B cell (primary cell): Measurements from ENCODE around the gene PILRB. TPM values are rescaled to one million over a fixed set of nuclear protein-coding genes. Genes with fewer than 3 reads are reported as not detected.
A peak's percentile ranks its signal among the peaks of the same experiment; 100 is the strongest.
"Not testable (repeated sequence)": the region's sequence is repeated elsewhere in the genome, so short reads cannot be mapped to it uniquely, and the experiment has no call there.

Source experiments
- ATAC-seq: fragments of 200-7000 bp; cut with Tn5 transposase; one replicate; pipeline ENCODE4 v1.10.0; 2021; ENCODE audit warnings: low read depth, mild to moderate bottlenecking, moderate number of reproducible peaks, moderate library complexity
- CTCF ChIA-PET: fragments of 350-600 bp; sonication (Branson Sonifier 250); formaldehyde crosslinking; loops from one replicate; lab custom pipeline; 2021; ENCODE audit warnings: antibody characterized with exemption, inconsistent platforms; lab: Charles Lee
- POLR2A ChIA-PET: fragments of 350-600 bp; sonication (Branson Sonifier 250); formaldehyde crosslinking; loops from one replicate; lab custom pipeline; 2021; ENCODE audit warnings: antibody characterized with exemption; lab: Charles Lee
- DNase-seq: peaks from one replicate; pipeline ENCODE4 v3.0.0; 2013
- H2AFZ ChIP-seq: 2 replicates; pipeline ENCODE4 v1.6.1; 2012; ENCODE audit warnings: mild to moderate bottlenecking, low read depth, low read length; ENCODE audit not compliant: insufficient read depth, poor library complexity, severe bottlenecking
- H3K27ac ChIP-seq, 2 donors: 1 replicate in 1 of 2; 2 replicates in 1 of 2; pipeline ENCODE4 v1.5.1; 2012 to 2013; ENCODE audit warnings: low read length in 2 of 2, mild to moderate bottlenecking in 2 of 2, moderate library complexity in 1 of 2
- H3K27me3 ChIP-seq, 4 experiments: fragments of 200-600 bp in 1 of 4; sonication (generic) in 1 of 4; replicated peaks in 1 of 4; 1 replicate in 2 of 4; 2 replicates in 2 of 4; pipeline versions ENCODE4 v1.6.1 to v1.7.0; 2013 to 2016; ENCODE audit warnings: low read length in 3 of 4, mild to moderate bottlenecking in 2 of 4, mixed read lengths in 1 of 4, moderate library complexity in 1 of 4; ENCODE audit not compliant: insufficient read depth in 4 of 4, control insufficient read depth in 3 of 4; ENCODE audit errors: control extremely low read depth in 1 of 4
- H3K36me3 ChIP-seq, 2 experiments: replicated peaks in 1 of 2; 1 replicate in 1 of 2; 2 replicates in 1 of 2; pipeline versions ENCODE4 v1.6.1 to v1.7.1; 2013; ENCODE audit warnings: low read length in 1 of 2; ENCODE audit not compliant: insufficient read depth in 2 of 2, control insufficient read depth in 1 of 2; ENCODE audit errors: control extremely low read depth in 1 of 2, extremely low read depth in 1 of 2
- H3K4me1 ChIP-seq, 2 donors: fragments of 200-600 bp in 1 of 2; sonication (generic) in 1 of 2; 1 replicate in 1 of 2; 2 replicates in 1 of 2; pipeline versions ENCODE4 v1.5.1 to v1.6.1; 2013 to 2017; ENCODE audit warnings: low read length in 2 of 2; ENCODE audit not compliant: control insufficient read depth in 2 of 2, insufficient read depth in 2 of 2
- H3K4me2 ChIP-seq: replicated peaks from 2 replicates; pipeline ENCODE3; 2012; ENCODE audit warnings: mild to moderate bottlenecking, low read depth, low read length; ENCODE audit not compliant: poor library complexity, severe bottlenecking
- H3K4me3 ChIP-seq, 5 experiments: fragments of 200-600 bp in 1 of 5; sonication (generic) in 1 of 5; 1 replicate in 3 of 5; 2 replicates in 2 of 5; pipeline versions ENCODE4 v1.5.1 to v1.7.0; 2011 to 2016; ENCODE audit warnings: low read length in 4 of 5, mild to moderate bottlenecking in 4 of 5, low read depth in 2 of 5, control low read depth in 1 of 5, moderate library complexity in 1 of 5; ENCODE audit not compliant: insufficient read depth in 1 of 5; ENCODE audit errors: control extremely low read depth in 1 of 5, extremely low read depth in 1 of 5
- H3K79me2 ChIP-seq: fragments of 200-600 bp; sonication (generic); one replicate; pipeline ENCODE4 v1.6.0; 2016; ENCODE audit warnings: low read length; ENCODE audit not compliant: control insufficient read depth, insufficient read depth
- H3K9ac ChIP-seq: fragments of 200-600 bp; sonication (generic); 2 replicates; pipeline ENCODE4 v1.6.1; 2017; ENCODE audit warnings: mild to moderate bottlenecking, low read length, moderate library complexity
- H3K9me3 ChIP-seq, 3 donors: one replicate each; pipeline versions ENCODE4 v1.6.1 to v1.7.1; 2013; ENCODE audit warnings: low read length in 2 of 3; ENCODE audit not compliant: control insufficient read depth in 2 of 3, insufficient read depth in 1 of 3; ENCODE audit errors: control extremely low read depth in 1 of 3
- H4K20me1 ChIP-seq: 2 replicates; pipeline ENCODE4 v1.6.0; 2012; ENCODE audit warnings: mild to moderate bottlenecking, low read length; ENCODE audit not compliant: insufficient read depth, control insufficient read depth, poor library complexity, severe bottlenecking
- H3K27ac Mint-ChIP-seq: one replicate; pipeline ENCODE4 v1.8.0; 2021; ENCODE audit warnings: mixed read lengths
- H3K27me3 Mint-ChIP-seq: one replicate; pipeline ENCODE4 v1.8.0; 2021; ENCODE audit warnings: mixed read lengths
- H3K4me1 Mint-ChIP-seq: one replicate; pipeline ENCODE4 v1.8.0; 2021; ENCODE audit warnings: mixed read lengths
- H3K4me3 Mint-ChIP-seq: one replicate; pipeline ENCODE4 v1.8.0; 2021; ENCODE audit warnings: mixed read lengths
- H3K9me3 Mint-ChIP-seq: one replicate; pipeline ENCODE4 v1.8.0; 2022; ENCODE audit warnings: mixed read lengths; ENCODE audit not compliant: insufficient read depth
- WGBS: methylation state at CpG from one replicate; pipeline ENCODE4 v1.1.5; 2013; ENCODE audit warnings: missing lambda C conversion rate; ENCODE audit not compliant: insufficient coverage; 5-methylcytosine and 5-hydroxymethylcytosine counted together
- intact Hi-C: fragments of 100-400 bp; cut with micrococcal nuclease; formaldehyde crosslinking; loops from one replicate; pipeline ENCODE4 v1.10.0; 2022
- polyA plus RNA-seq: library from polyadenylated mRNA; depleted of rRNA; stranded (reverse); fragments of >200 nt; gene quantifications from 2 replicates; pipeline ENCODE4 v1.2.3, GENCODE V29; 2012
- total RNA-seq, 2 donors: library from RNA; stranded (reverse); fragments of 120-200 nt in 1 of 2; gene quantifications; 1 replicate in 1 of 2; 2 replicates in 1 of 2; pipeline versions ENCODE4 v1.2.3 to v1.2.4, GENCODE V29; 2013 to 2022

PILRB gene
- total and polyA plus RNA-seq, 2 donors (not counting 1 experiment from before 2014, with no cell fraction given): 162 to 391 TPM

- H3K27ac ChIP-seq, H3K9me3 ChIP-seq, H3K4me3 Mint-ChIP-seq, H3K9me3 Mint-ChIP-seq, ATAC-seq, H3K4me1 Mint-ChIP-seq, DNase-seq, H3K4me1 ChIP-seq, intact Hi-C loops, POLR2A ChIA-PET, H3K79me2 ChIP-seq, H3K27me3 Mint-ChIP-seq, H3K27me3 ChIP-seq, H3K4me3 ChIP-seq, CTCF ChIA-PET, H3K9ac ChIP-seq, H4K20me1 ChIP-seq, H2AFZ ChIP-seq, H3K4me2 ChIP-seq: not testable (repeated sequence)
- 100% methylated on average over 3 of the region's 13 CpGs for WGBS
- H3K36me3 ChIP-seq: peaks cover 0 to 12% of the 10 kb centered on the region in 2 experiments
- H3K27ac Mint-ChIP-seq: peak overlapping the region; percentile 53
Measured at GRCh38 chr7:100324194-100324593, 33.7 kb upstream of the PILRB start.

DNA sequence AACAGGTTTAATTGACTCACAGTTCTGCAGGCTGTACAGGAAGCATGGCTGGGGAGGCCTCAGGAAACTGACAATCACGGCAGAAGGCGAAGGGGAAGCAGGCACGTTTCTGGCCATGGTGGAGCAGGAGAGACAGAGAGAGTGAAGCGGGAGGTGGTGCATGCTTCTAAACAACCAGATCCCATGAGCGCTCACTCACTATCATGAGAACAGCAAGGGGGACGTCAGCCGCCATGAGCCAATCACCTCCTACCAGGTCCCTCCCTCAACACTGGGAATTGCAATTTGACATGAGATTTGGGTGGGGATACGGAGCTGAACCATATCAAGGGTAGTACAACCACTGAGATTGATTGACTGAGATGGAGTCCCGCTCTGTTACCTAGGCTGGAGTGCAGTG, 32.2 kb upstream of the PILRB start:
- intact Hi-C loops, H3K36me3 ChIP-seq, H3K27ac ChIP-seq, H2AFZ ChIP-seq, H3K9me3 ChIP-seq, POLR2A ChIA-PET, H3K27me3 Mint-ChIP-seq, H3K27me3 ChIP-seq, ATAC-seq, H3K9ac ChIP-seq, H3K79me2 ChIP-seq, CTCF ChIA-PET, H3K4me1 Mint-ChIP-seq, H3K4me1 ChIP-seq, H3K4me3 ChIP-seq, H3K4me2 ChIP-seq, H3K27ac Mint-ChIP-seq, H3K9me3 Mint-ChIP-seq, H4K20me1 ChIP-seq, DNase-seq, H3K4me3 Mint-ChIP-seq: not testable (repeated sequence)
- WGBS: no CpG with 5 or more reads among the region's 9 CpGs

DNA sequence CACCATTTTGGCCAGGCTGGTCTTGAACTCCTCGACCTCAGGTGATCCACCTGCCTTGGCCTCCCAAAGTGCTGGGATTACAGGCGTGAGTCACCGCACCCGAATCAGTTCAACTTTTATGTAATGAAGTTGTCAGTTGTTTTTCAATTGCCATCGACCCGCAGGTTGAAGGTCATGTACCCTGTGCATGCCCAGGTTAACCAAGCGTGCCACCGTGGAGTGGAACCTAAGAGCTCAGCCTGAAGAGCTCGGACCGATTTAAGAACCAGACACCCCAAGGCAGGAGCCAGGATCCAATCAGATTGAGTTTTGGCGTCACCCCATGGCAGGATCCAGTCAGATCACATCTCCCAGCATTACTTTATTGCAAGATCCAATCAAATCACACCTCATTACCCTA, 31.0 kb upstream of the PILRB start:
- CTCF ChIA-PET, H3K4me3 ChIP-seq, H3K9me3 Mint-ChIP-seq, H4K20me1 ChIP-seq, H3K27me3 Mint-ChIP-seq, intact Hi-C loops, H3K4me2 ChIP-seq, H3K9me3 ChIP-seq, H3K9ac ChIP-seq, H3K27me3 ChIP-seq, H3K27ac Mint-ChIP-seq, H2AFZ ChIP-seq, H3K79me2 ChIP-seq, H3K4me1 ChIP-seq, H3K36me3 ChIP-seq, H3K4me3 Mint-ChIP-seq, H3K4me1 Mint-ChIP-seq, DNase-seq, POLR2A ChIA-PET, H3K27ac ChIP-seq, ATAC-seq: not testable (repeated sequence)
- 100% methylated on average over 5 of the region's 11 CpGs for WGBS

DNA sequence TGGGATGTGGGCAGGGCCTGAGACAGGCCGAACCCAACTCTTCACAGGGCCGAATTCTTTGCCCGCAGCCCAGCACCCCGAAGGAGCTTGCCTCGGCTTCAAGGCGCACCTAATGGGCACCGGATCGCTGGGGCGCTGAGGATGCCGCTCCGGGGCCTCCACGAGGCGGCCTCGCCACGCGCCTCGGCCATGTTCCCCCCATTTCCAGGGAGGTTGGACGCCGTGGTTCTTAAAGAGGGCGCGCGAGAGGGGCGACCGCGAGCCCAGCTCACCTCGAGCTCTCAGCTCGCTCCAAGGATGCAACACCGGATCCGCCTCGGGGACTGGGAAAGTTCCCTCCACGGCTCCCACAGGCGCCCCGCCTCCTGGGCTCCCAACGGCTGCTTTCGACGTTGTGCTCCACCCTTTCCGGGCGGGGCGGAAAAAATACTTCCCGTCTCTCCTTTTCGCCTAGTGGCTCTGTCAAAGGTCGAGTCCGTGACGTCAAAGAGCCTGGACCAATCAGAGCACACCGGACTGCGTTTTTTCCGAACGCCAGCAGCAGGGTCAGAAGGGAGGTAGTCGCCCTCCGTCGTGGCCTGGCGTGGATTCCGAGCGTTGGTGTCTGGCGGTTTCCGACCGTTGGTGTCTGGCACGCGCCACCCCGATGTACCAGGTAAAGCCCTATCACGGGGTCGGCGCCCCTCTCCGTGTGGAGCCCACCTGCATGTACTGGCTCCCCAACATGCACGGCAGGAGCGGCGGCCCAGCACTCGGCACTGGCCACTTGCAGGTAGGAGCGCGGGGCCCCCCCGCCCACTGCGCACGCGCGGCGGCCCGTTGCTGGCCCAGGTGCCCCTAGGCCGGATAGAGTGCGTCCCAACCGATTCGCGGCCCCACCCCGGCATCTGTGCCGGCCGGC, 22.1 kb upstream of the PILRB start:
- not testable (repeated sequence) for H3K9me3 Mint-ChIP-seq, H3K36me3 ChIP-seq, H3K27me3 ChIP-seq, H3K9me3 ChIP-seq, H4K20me1 ChIP-seq, H3K27me3 Mint-ChIP-seq
- Histone ChIP-seq H3K4me3 (peak overlapping the region; percentile 11 to 74 (median 68)), H3K27ac (peak overlapping the region; percentile 80 to 82), H3K4me1 (peaks cover 4 to 12% of the 10 kb centered on the region in 2 donors), H2AFZ (peak overlapping the region; percentile 64), H3K79me2 (peaks cover 30% of the 10 kb centered on the region), H3K9ac (peak overlapping the region; percentile 76), H3K4me2 (peak overlapping the region; percentile 62)
- H3K4me1 Mint-ChIP-seq: peaks cover 22% of the 10 kb centered on the region
- H3K27ac Mint-ChIP-seq: peak overlapping the region; percentile 97
- peak overlapping the region; percentile 95 for H3K4me3 Mint-ChIP-seq
- ChIA-PET CTCF (interaction anchor here (1.1 to 1.7 kb wide), 3 partner anchors 9 to 203 kb away, joined by 3 to 6 read pairs (median 4); no protein-coding TSS in a partner anchor), POLR2A (interaction anchor here (1.0 kb wide), 1 partner anchor 9 kb away, joined by 3 read pairs; no protein-coding TSS in a partner anchor)
- intact Hi-C loops: loop anchor here (1.0 to 5.0 kb wide), 4 partner anchors 8 to 179 kb away; partner anchors contain the start of genes MEPCE, TRAPPC14 and ZCWPW1
- DNase-seq: peak; percentile 92
- peak; percentile 90 for ATAC-seq
- WGBS: under 1% methylated on average over 77 of the region's 85 CpGs
